ENCODE measurements around the gene TMEM132E.

Gene TMEM132E

DNA sequence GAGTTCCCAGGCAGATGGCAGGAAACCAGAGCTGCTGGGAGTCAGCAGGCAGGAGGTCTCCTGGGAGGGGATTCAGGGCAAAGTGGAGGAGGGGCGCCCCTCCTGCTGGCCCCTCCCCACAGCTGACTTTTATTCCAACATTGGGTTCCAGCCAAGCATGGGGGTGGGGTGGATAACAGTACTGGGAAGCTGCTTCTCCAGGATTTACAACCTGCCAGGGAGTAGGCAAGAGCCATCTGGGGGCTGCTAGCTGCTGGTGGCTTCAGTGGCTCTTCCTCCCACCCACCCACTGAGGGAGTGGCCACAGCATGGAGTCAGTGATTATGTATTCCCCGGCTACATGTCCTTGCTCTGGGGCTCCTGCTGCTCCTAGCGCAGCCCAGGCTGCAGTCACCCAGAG lies 36.8 kb downstream of the TMEM132E start:
- no peak overlapping the region for H3K27ac ChIP-seq
- TF ChIP-seq, protein P1, sequence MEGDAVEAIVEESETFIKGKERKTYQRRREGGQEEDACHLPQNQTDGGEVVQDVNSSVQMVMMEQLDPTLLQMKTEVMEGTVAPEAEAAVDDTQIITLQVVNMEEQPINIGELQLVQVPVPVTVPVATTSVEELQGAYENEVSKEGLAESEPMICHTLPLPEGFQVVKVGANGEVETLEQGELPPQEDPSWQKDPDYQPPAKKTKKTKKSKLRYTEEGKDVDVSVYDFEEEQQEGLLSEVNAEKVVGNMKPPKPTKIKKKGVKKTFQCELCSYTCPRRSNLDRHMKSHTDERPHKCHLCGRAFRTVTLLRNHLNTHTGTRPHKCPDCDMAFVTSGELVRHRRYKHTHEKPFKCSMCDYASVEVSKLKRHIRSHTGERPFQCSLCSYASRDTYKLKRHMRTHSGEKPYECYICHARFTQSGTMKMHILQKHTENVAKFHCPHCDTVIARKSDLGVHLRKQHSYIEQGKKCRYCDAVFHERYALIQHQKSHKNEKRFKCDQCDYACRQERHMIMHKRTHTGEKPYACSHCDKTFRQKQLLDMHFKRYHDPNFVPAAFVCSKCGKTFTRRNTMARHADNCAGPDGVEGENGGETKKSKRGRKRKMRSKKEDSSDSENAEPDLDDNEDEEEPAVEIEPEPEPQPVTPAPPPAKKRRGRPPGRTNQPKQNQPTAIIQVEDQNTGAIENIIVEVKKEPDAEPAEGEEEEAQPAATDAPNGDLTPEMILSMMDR (IDR thresholded peaks at IDR 0.05) = no peak
- TF ChIP-seq ZFX (IDR thresholded peaks at IDR 0.05; ENCODE audit: borderline replicate concordance) = no peak

DNA sequence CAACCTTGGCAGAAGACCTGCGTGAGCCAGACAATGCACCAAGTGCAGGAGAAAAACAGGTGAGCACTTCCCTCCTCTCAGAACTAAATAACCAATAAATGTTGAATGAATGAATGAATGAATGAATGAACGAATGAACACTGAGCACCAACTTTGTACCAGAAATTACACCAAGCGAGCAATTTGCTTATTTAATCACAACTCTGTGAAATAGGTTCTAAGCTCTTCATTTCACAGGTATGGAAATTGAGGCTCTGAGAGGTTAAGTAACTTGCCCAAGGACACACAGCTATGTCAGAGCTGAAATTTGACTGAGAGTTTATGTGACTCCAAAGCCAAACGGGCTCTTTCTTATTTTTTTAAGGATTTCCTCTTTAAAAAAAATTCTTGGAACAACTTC lies 38.0 kb downstream of the TMEM132E start:
- TF ChIP-seq ZFX (IDR thresholded peaks at IDR 0.05; ENCODE audit: borderline replicate concordance) = no peak
- TF ChIP-seq, protein P1 (IDR thresholded peaks at IDR 0.05) = no peak
- H3K27ac ChIP-seq = no peak overlapping the region

DNA sequence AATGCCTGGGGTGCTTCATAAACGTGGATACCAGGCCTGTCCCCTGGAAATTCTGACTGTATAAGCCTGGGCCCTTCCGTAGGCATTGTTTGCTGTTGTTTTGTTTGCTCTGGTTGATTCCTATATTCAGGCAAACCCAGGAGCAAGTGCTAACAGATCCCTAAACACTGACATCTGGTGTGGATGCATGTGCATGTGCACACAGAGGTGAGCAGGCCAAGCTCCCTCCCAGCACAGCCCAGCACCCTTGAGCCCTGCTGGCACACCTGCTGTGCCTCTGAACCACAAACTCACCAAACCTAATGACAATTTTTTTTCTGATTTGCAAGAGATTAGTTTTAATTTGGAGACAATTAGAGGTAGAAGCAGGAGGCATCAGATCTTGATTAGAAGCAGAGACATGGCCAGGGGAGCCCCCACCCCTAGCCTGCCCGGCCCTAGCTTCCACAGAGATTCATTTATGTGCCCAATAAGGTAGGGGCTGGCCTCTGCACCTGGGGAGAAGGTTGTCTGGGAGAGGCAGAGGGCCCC lies 40.4 kb downstream of the TMEM132E start:
- TF ChIP-seq ZFX (IDR thresholded peaks at IDR 0.05; ENCODE audit: borderline replicate concordance) = no peak
- TF ChIP-seq, protein P1 (IDR thresholded peaks at IDR 0.05) = no peak
- no peak overlapping the region for H3K27ac ChIP-seq

DNA sequence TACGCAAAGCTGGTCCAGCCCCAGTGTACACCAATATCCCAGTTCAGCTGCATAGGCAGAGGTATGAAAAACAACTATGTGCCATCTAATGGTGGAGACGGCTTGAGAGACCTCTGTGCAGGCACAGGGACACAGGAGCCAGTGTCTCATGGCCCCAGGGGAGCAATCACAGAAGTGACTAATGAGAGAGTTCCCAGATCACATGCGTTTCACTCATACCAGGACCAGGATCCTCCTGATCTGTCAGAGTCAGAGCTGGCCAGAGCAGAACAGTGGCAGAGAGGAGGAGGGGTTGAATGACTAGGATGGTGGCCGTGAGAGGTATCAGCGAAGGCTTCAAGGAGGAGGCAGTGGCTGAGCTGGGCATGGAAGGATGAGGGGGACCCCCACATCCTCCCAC lies 41.1 kb downstream of the TMEM132E start:
- no peak overlapping the region for H3K27ac ChIP-seq
- TF ChIP-seq ZFX (IDR thresholded peaks at IDR 0.05; ENCODE audit: borderline replicate concordance) = no peak
- TF ChIP-seq, protein P1 (IDR thresholded peaks at IDR 0.05) = no peak

DNA sequence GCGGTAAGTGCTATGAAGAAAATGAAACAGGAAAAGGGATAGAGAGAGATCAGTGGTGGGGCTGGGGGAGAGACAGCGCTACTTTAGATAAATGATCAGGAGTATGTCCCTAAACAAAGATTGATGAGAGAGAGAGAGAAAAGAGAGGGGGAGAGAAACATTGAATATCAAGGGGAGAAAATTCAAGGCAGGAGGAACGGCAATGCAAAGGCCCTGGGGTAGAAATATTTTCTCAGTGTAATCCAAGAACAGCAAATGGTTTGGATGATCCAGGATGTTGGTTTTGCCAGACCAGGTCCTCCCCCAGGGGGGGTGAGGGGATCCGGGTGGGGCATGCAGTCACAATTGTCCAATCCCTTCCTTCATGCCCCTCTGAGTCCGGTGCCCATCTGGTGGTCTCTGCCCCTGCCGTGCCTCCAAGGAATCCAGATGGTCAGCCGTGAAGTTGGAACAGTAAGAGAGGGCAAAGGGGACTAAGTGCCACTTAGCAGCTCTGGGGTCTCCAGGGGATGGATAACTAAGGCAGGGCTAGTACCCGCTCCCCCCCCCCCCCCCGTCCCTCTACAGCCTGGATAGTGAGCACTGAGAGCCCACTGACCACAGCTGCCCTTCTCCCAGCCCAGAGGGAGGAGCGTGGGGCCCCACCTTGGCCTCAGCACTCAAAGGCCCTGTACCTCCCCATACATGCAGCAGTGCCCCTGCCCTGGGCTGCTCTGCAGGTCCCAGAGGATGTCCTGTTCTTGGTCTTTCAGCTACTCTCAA lies 43.7 kb downstream of the TMEM132E start:
- TF ChIP-seq, protein P1 (IDR thresholded peaks at IDR 0.05) = no peak
- no peak for TF ChIP-seq ZFX (IDR thresholded peaks at IDR 0.05; ENCODE audit: borderline replicate concordance)
- no peak overlapping the region for H3K27ac ChIP-seq

DNA sequence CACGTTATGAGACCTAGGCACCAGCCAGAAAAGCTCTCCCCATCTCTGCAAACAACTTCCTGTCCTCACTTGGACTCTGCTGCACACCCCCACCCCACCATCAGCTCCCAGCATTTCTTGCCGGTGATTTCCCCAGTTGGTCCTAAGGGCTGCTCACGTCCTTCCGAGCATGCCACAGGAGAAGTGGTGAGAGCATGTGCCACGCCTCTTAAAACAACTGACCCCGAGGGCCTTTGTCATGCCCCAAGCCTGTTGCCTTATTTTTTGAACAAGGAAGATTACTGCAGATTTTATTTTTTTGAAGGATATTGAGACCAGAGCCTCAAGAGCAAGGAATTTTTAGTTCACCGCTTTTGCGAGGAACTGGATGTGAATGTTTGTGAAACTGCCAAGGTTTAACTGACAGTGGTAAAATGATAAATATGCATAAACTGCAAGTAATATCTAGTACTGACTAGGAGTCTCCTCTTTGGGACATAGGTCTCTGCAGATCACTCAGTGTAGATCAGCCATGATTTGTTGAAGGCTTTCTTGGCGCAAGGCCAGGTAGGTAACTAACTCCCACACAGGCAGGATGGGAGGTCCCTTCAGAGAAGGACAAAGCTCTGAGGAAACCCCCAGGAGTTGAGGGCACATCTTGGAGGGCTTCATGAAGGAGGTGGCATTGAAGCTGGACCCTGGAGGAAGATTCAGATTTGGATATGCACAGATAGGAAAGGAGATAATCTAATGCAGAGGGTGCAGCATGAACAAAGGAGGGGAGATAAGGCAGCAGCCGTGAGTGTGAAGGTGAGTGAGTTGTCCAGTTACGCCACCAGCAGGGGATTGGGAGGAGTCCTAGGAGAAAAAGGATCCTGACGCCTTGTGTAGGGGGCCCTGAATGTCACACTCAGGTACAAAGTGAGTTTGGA lies 44.7 kb downstream of the TMEM132E start:
- TF ChIP-seq ZFX (IDR thresholded peaks at IDR 0.05; ENCODE audit: borderline replicate concordance) = no peak
- TF ChIP-seq, protein P1 (IDR thresholded peaks at IDR 0.05) = no peak

More for the DNA sequence above, 44.7 kb downstream of the TMEM132E start:
- H3K27ac ChIP-seq = no peak overlapping the region

Measured in 22Rv1 (cell line).